Ovary (tissue), 9 donors: ENCODE measurements around the gene KCNMB2. TPM values are rescaled to one million over a fixed set of nuclear protein-coding genes. Genes with fewer than 3 reads are reported as not detected.

Experiments used
- DNase-seq, 5 donors: peaks; one replicate each; pipeline ENCODE4 v3.0.0-alpha.2; 2019 to 2020
- H3K27ac ChIP-seq, 2 donors: fragments of 200-600 bp; one replicate each; pipeline versions ENCODE4 v1.5.1 to v1.8.0; 2019 to 2022
- H3K27me3 ChIP-seq: fragments of 200-600 bp; one replicate; pipeline ENCODE4 v1.8.0; 2022
- H3K36me3 ChIP-seq: fragments of 200-600 bp; sonication (generic); one replicate; pipeline ENCODE4 v1.5.1; 2019
- H3K4me1 ChIP-seq: one replicate; pipeline ENCODE4 v1.8.1; 2013; ENCODE audit warnings: mild to moderate bottlenecking, moderate library complexity; ENCODE audit not compliant: insufficient read depth
- H3K4me3 ChIP-seq: fragments of 200-600 bp; sonication (generic); one replicate; pipeline ENCODE4 v1.5.1; 2017
- H3K9me3 ChIP-seq, 2 donors: fragments of 200-600 bp in 1 of 2; sonication (generic) in 1 of 2; one replicate each; pipeline versions ENCODE4 v1.5.1 to v1.8.1; 2013 to 2019; ENCODE audit warnings: mild to moderate bottlenecking in 1 of 2, moderate library complexity in 1 of 2
- CTCF ChIP-seq, 3 donors: fragments of 450-650 bp in 2 of 3; fragments of 200-600 bp in 1 of 3; IDR thresholded peaks; one replicate each; pipeline versions ENCODE4 v1.5.1 to v1.8.0; 2016 to 2022; ENCODE audit warnings: antibody characterized with exemption in 3 of 3, mild to moderate bottlenecking in 1 of 3
- EP300 ChIP-seq: sonication (generic); formaldehyde crosslinking; IDR thresholded peaks from one replicate; pipeline ENCODE4 v1.6.1; 2017; ENCODE audit warnings: antibody characterized with exemption
- POLR2A ChIP-seq: fragments of 450-650 bp; IDR thresholded peaks from one replicate; pipeline ENCODE4 v1.6.1; 2017; ENCODE audit warnings: antibody characterized with exemption, mild to moderate bottlenecking, moderate library complexity
- WGBS, 3 donors: extraction: QIAGEN DNeasy Blood & Tissue Kit in 1 of 3; methylation state at CpG; one replicate each; pipeline versions ENCODE4 v1.1.5 to v1.1.7; 2013 to 2017; 5-methylcytosine and 5-hydroxymethylcytosine counted together
- intact Hi-C, 4 donors: fragments of 100-400 bp; cut with DNase I; formaldehyde crosslinking; loops; one replicate each; pipeline versions ENCODE4 v1.11.0 to v1.15.1; 2022 to 2023
- polyA plus RNA-seq, 2 donors: library from polyadenylated mRNA; stranded (reverse); fragments of 200-250 nt in 1 of 2; fragments of 350-450 nt in 1 of 2; fragmentation: Illumina TruSeq in 1 of 2; extraction: RNeasy Lipid Tissue Mini Kit (QIAGEN cat#74804) in 1 of 2; gene quantifications; one replicate each; pipeline ENCODE4 v1.2.3, GENCODE V29; 2013 to 2014
- total RNA-seq, 7 donors: library from RNA; depleted of rRNA in 2 of 7; stranded (reverse); fragments of >200 nt in 2 of 7; fragmentation: NEBNext Ultra II Directional in 3 of 7; extraction: Animal tissue kit (Norgen Biotek cat#: 25700) in 3 of 7; gene quantifications; one replicate each; pipeline versions ENCODE4 v1.1.0 to v1.2.4, GENCODE V29; 2016 to 2023
- donor health status: DM: no; HTN: no; CAD: no; lungs with moderate emphysema.
- donor health status: DM: no; HTN: no; CAD: no.
- donor health status: Bipolar disorder and iron deficiency.
- donor health status: DM: yes; HTN: yes; CAD: no.
- donor health status: DM: no; HTN: no; CAD: no.
- donor health status: DM: yes; HTN: yes; CAD: no.

Gene KCNMB2
- total and polyA plus RNA-seq, 9 donors: 5.7 to 11.6 (median 7.5) TPM

DNA sequence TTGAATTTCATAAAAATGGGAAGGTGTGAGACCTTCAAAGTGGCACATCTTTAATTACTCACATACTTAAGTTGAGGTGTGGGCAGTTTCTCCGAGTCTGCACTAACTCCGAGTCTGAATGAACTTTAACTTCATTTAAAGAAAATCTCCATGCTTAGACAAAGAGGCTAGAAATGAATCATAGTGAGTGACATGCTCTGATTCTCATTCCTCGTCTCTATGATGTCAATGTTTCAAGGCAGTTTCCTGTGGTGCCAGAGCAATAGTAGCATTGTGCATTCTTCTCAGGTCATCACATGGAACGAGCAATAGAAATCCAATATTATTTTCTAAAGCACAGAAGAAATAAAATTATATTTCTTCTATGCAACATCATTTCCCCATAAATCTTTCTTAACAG, 224.8 kb downstream of the KCNMB2 start:
- 90 to 95% (median 92%) methylated on average over 4 of the region's 4 CpGs for WGBS, 3 donors
- intact Hi-C loops: no loop called here

GRCh38 chr3:178761461-178761860, 225.2 kb downstream of the KCNMB2 start:
- DNase-seq: no peak

More for the DNA sequence above, 224.8 kb downstream of the KCNMB2 start:
- no peaks in the 10 kb centered on the region for H3K9me3 ChIP-seq
- no peak overlapping the region for H3K27ac ChIP-seq
- TF ChIP-seq EP300 (no peak), CTCF (IDR thresholded peaks at IDR 0.05) (no peak), POLR2A (no peak)
- H3K27me3 ChIP-seq: no peaks in the 10 kb centered on the region
- H3K36me3 ChIP-seq: no peaks in the 10 kb centered on the region
- no peaks in the 10 kb centered on the region for H3K4me1 ChIP-seq
- no peak overlapping the region for H3K4me3 ChIP-seq
- DNase-seq: no peak

DNA sequence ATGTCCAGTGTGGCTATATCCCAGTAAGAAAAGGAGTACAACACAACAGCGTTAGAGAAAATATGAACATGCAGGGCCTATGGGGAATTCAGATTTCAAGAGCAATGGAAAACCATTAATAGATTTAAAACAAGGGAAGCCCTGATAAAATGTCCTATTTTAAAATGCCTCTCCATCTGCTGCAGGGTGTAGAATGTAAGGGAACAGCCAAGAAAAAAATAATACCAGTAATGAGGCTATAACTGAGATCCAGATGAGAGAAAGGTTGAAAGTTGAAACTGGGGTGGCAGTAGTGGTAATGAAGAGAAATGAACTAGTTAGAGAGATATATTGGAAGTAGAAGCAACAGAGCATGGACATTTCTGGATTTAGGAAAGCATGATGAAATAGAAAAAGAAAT, 226.1 kb downstream of the KCNMB2 start:
- Histone ChIP-seq H3K27me3 (no peaks in the 10 kb centered on the region), H3K9me3 (no peaks in the 10 kb centered on the region), H3K4me3 (no peak overlapping the region), H3K36me3 (no peaks in the 10 kb centered on the region), H3K27ac (no peak overlapping the region), H3K4me1 (no peaks in the 10 kb centered on the region)
- TF ChIP-seq EP300 (no peak), CTCF (IDR thresholded peaks at IDR 0.05) (no peak), POLR2A (no peak)
- WGBS, 3 donors: 89 to 97% (median 93%) methylated on average over 1 of the region's 1 CpG
- DNase-seq: no peak
- intact Hi-C loops: no loop called here

More at GRCh38 chr3:178761461-178761860, 225.2 kb downstream of the KCNMB2 start:
- 88 to 91% (median 89%) methylated on average over 3 of the region's 3 CpGs for WGBS, 3 donors
- intact Hi-C loops: no loop called here
- no peak overlapping the region for H3K27ac ChIP-seq
- no peaks in the 10 kb centered on the region for H3K27me3 ChIP-seq
- no peaks in the 10 kb centered on the region for H3K9me3 ChIP-seq
- H3K4me1 ChIP-seq: no peaks in the 10 kb centered on the region
- no peak overlapping the region for H3K4me3 ChIP-seq
- no peaks in the 10 kb centered on the region for H3K36me3 ChIP-seq
- TF ChIP-seq EP300 (no peak), CTCF (IDR thresholded peaks at IDR 0.05) (no peak), POLR2A (no peak)

DNA sequence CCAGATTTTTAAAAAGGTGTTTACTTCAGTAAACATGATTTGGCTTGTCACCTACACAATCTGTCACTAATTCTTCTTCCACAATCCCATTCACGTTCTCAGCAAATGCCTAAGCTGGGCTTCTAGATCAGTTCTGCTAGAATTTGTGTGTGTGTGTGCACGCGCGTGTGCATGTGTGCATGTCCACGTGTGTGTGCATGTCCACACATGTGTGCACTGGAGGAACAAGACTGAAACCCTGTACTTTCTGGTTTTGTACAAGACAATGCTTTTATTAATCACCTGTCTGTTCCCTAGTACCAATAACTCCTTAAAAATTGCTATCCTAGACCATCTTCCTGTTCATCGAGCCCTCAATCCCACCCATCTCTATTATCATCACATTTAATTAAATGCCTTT, 229.2 kb downstream of the KCNMB2 start:
- TF ChIP-seq EP300 (no peak), CTCF (IDR thresholded peaks at IDR 0.05) (no peak), POLR2A (no peak)
- intact Hi-C loops: no loop called here

More for the DNA sequence above, 229.2 kb downstream of the KCNMB2 start:
- Histone ChIP-seq H3K27ac (no peak overlapping the region), H3K9me3 (no peaks in the 10 kb centered on the region), H3K4me1 (peaks cover 1% of the 10 kb centered on the region), H3K27me3 (no peaks in the 10 kb centered on the region), H3K36me3 (no peaks in the 10 kb centered on the region), H3K4me3 (no peak overlapping the region)
- no peak for DNase-seq
- WGBS, 3 donors: 81 to 85% (median 85%) methylated on average over 6 of the region's 6 CpGs
